Tibial nerve (tissue), 3 donors: Measurements from ENCODE around the gene MEIS2.

Experiments used
- POLR2A ChIP-seq, 2 donors: fragments of 450-650 bp; IDR thresholded peaks; one replicate each; pipeline ENCODE4 v1.6.1; 2017; ENCODE audit warnings: antibody characterized with exemption in 2 of 2, mild to moderate bottlenecking in 2 of 2, moderate library complexity in 2 of 2
- TF ChIP-seq, protein P1 (sequence below), 5 experiments: fragments of 200-600 bp in 3 of 5; fragments of 450-650 bp in 2 of 5; sonication (generic) in 3 of 5; IDR thresholded peaks; one replicate each; pipeline ENCODE4 v1.5.1; 2016 to 2019; ENCODE audit warnings: antibody characterized with exemption in 5 of 5, mild to moderate bottlenecking in 3 of 5, moderate library complexity in 2 of 5

GRCh38 chr15:37076543-37076942 is 23.8 kb downstream of the MEIS2 start:
- TF ChIP-seq, protein P1, sequence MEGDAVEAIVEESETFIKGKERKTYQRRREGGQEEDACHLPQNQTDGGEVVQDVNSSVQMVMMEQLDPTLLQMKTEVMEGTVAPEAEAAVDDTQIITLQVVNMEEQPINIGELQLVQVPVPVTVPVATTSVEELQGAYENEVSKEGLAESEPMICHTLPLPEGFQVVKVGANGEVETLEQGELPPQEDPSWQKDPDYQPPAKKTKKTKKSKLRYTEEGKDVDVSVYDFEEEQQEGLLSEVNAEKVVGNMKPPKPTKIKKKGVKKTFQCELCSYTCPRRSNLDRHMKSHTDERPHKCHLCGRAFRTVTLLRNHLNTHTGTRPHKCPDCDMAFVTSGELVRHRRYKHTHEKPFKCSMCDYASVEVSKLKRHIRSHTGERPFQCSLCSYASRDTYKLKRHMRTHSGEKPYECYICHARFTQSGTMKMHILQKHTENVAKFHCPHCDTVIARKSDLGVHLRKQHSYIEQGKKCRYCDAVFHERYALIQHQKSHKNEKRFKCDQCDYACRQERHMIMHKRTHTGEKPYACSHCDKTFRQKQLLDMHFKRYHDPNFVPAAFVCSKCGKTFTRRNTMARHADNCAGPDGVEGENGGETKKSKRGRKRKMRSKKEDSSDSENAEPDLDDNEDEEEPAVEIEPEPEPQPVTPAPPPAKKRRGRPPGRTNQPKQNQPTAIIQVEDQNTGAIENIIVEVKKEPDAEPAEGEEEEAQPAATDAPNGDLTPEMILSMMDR (IDR thresholded peaks at IDR 0.05), result no peak
- no peak for TF ChIP-seq POLR2A (IDR thresholded peaks at IDR 0.05)
